HG02943 (cell line): ENCODE measurements around the gene IFNL4.
"Not testable (repeated sequence)": the region's sequence is repeated elsewhere in the genome, so short reads cannot be mapped to it uniquely, and the experiment has no call there.

Experiments
- ATAC-seq: cut with Tn5 transposase; IDR thresholded peaks from one replicate; pipeline ENCODE4 v1.9.1; 2021; ENCODE audit warnings: mild to moderate bottlenecking, low read depth, moderate library complexity; ENCODE audit not compliant: unreplicated experiment

The IFNL4 gene

GRCh38 chr19:39248806-39249205 lies at the start of gene IFNL4:
Gene IFNL4, minus strand, starts transcription at chr19:39248856.
- ATAC-seq: no peak

- no peak for ATAC-seq
Observed at GRCh38 chr19:39297931-39298634, 49.4 kb upstream of the IFNL4 start.

- no peak for ATAC-seq
Observed at GRCh38 chr19:39296906-39297305, 48.2 kb upstream of the IFNL4 start.

- ATAC-seq: no peak
Observed at GRCh38 chr19:39296055-39296645, 47.5 kb upstream of the IFNL4 start, which contains the start of gene IFNL1. Gene IFNL1, plus strand, starts transcription at chr19:39296407. Its CDS starts 15 bp downstream, at chr19:39296422.

GRCh38 chr19:39293394-39293793 lies 44.7 kb upstream of the IFNL4 start:
- ATAC-seq: no peak

GRCh38 chr19:39284032-39284431 lies 35.4 kb upstream of the IFNL4 start:
- ATAC-seq: no peak

GRCh38 chr19:39282021-39282420 lies 33.4 kb upstream of the IFNL4 start:
- ATAC-seq: no peak

- no peak for ATAC-seq
Observed at GRCh38 chr19:39277598-39277997, 28.9 kb upstream of the IFNL4 start.

- no peak for ATAC-seq
Observed at GRCh38 chr19:39276740-39277139, 28.1 kb upstream of the IFNL4 start.

- ATAC-seq: no peak
Observed at GRCh38 chr19:39275578-39275977, 26.9 kb upstream of the IFNL4 start.

GRCh38 chr19:39273859-39274258 lies 25.2 kb upstream of the IFNL4 start:
- not testable (repeated sequence) for ATAC-seq

- no peak for ATAC-seq
Observed at GRCh38 chr19:39270036-39270871, 21.6 kb upstream of the IFNL4 start.

- ATAC-seq: not testable (repeated sequence)
Observed at GRCh38 chr19:39269369-39269768, 20.7 kb upstream of the IFNL4 start.

GRCh38 chr19:39268531-39269223 lies 20.0 kb upstream of the IFNL4 start:
- not testable (repeated sequence) for ATAC-seq

- ATAC-seq: not testable (repeated sequence)
Observed at GRCh38 chr19:39268085-39268484, 19.4 kb upstream of the IFNL4 start, which contains the start of gene IFNL2. Gene IFNL2, plus strand, starts transcription at chr19:39268396. Its CDS starts 173 bp downstream, at chr19:39268569.

GRCh38 chr19:39265321-39265916 lies 16.8 kb upstream of the IFNL4 start:
- no peak for ATAC-seq

- ATAC-seq: no peak
Observed at GRCh38 chr19:39264306-39265290, 15.9 kb upstream of the IFNL4 start.

GRCh38 chr19:39263912-39264305 lies 15.3 kb upstream of the IFNL4 start:
- ATAC-seq: no peak

GRCh38 chr19:39262496-39262895 lies 13.8 kb upstream of the IFNL4 start:
- ATAC-seq: no peak
